ENCODE measurements around the gene ZNF467.

Gene ZNF467

GRCh38 chr7:149771720-149772240 lies 1.6 kb downstream of the ZNF467 start:
- Histone ChIP-seq H3K4me3 (replicated peaks; ENCODE audit: insufficient read depth, low read length) (peak overlapping the region; percentile 66), H3K27ac (replicated peaks) (peak overlapping the region; percentile 88), H3K27me3 (ENCODE audit: insufficient read depth, poor library complexity, severe bottlenecking) (peaks cover 2% of the 10 kb centered on the region)
- TF ChIP-seq SPI1 (IDR thresholded peaks at IDR 0.05; ENCODE audit: borderline replicate concordance, low read depth) (no peak), GABPA (IDR thresholded peaks at IDR 0.05; ENCODE audit: low read depth) (no peak), REST (IDR thresholded peaks at IDR 0.05; ENCODE audit: insufficient replicate concordance, low read depth) (peak; percentile 15), POLR2AphosphoS5 (IDR thresholded peaks at IDR 0.05; ENCODE audit: low read depth) (0 out of 2 replicates have a peak, but pooled peaks have one; percentile 48)
- TF ChIP-seq, protein P1, sequence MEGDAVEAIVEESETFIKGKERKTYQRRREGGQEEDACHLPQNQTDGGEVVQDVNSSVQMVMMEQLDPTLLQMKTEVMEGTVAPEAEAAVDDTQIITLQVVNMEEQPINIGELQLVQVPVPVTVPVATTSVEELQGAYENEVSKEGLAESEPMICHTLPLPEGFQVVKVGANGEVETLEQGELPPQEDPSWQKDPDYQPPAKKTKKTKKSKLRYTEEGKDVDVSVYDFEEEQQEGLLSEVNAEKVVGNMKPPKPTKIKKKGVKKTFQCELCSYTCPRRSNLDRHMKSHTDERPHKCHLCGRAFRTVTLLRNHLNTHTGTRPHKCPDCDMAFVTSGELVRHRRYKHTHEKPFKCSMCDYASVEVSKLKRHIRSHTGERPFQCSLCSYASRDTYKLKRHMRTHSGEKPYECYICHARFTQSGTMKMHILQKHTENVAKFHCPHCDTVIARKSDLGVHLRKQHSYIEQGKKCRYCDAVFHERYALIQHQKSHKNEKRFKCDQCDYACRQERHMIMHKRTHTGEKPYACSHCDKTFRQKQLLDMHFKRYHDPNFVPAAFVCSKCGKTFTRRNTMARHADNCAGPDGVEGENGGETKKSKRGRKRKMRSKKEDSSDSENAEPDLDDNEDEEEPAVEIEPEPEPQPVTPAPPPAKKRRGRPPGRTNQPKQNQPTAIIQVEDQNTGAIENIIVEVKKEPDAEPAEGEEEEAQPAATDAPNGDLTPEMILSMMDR (IDR thresholded peaks at IDR 0.05; ENCODE audit: insufficient read depth, low read length): no peak
- peak; percentile 86 to 93 for DNase-seq (ENCODE audit: low read depth in 1 of 2, low spot score in 1 of 2)

DNA sequence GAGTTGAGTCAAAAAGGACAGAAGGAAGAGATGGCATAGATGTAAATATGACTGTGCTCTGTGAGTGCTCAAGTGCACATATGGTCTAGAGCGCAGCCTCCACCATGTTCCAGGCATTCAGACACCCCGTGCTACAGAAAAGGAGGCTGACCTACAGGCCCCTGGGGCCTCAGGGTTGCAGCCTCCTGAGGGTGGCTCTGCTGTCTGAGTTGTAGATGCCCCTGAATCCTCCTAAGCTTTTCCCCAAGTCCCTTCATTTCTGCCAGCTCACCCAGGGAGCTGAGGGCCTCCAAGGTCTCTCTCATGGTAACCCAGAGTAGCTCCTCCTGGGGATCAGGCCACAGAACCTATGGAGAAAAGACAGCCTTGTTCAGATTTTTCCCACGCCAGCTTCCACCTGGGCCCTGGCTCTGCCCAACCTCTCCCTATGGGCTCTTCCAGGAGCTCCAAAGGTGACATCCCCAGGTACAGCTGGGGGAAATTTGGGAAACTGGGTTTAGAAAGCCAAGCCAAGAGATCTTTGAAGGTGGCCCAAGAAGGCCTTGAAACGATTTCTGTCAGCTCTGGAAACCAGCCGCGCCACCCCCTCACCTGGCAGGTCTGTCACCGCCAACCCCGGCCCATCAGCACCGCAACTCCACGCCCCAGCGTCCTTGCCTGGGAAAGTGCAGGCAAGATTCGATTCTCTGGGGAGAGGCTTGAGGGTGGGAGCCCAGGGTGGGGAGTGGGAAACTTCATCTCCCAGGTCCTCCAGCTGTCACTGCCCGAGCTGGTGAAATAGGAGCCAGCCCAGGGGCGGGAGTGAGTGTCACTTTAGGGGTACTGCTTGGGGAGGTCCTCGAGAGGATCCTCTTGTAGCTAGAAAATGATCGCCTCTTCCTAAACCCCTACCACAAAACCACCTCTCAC lies 2.4 kb downstream of the ZNF467 start:
- peak overlapping the region; percentile 69 for H3K27ac ChIP-seq (replicated peaks)
- TF ChIP-seq GABPA (IDR thresholded peaks at IDR 0.05; ENCODE audit: low read depth) (no peak), POLR2AphosphoS5 (IDR thresholded peaks at IDR 0.05; ENCODE audit: low read depth) (no peak), SPI1 (IDR thresholded peaks at IDR 0.05; ENCODE audit: borderline replicate concordance, low read depth) (no peak), REST (IDR thresholded peaks at IDR 0.05; ENCODE audit: insufficient replicate concordance, low read depth) (no peak)
- TF ChIP-seq, protein P1 (IDR thresholded peaks at IDR 0.05; ENCODE audit: insufficient read depth, low read length): no peak
- H3K4me3 ChIP-seq (replicated peaks; ENCODE audit: insufficient read depth, low read length): peak overlapping the region; percentile 41
- DNase-seq (ENCODE audit: low read depth in 1 of 2, low spot score in 1 of 2): no peak
- peaks cover 2% of the 10 kb centered on the region for H3K27me3 ChIP-seq (ENCODE audit: insufficient read depth, poor library complexity, severe bottlenecking)

- Histone ChIP-seq H3K4me3 (replicated peaks; ENCODE audit: insufficient read depth, low read length) (no peak overlapping the region), H3K27ac (replicated peaks) (no peak overlapping the region), H3K27me3 (ENCODE audit: insufficient read depth, poor library complexity, severe bottlenecking) (peaks cover 2% of the 10 kb centered on the region)
- TF ChIP-seq POLR2AphosphoS5 (IDR thresholded peaks at IDR 0.05; ENCODE audit: low read depth): no peak
- no peak for TF ChIP-seq GABPA (IDR thresholded peaks at IDR 0.05; ENCODE audit: low read depth)
- TF ChIP-seq, protein P1 (IDR thresholded peaks at IDR 0.05; ENCODE audit: insufficient read depth, low read length): no peak
- TF ChIP-seq SPI1 (IDR thresholded peaks at IDR 0.05; ENCODE audit: borderline replicate concordance, low read depth): no peak
- no peak for DNase-seq (ENCODE audit: low read depth in 1 of 2, low spot score in 1 of 2)
These were observed 3.5 kb downstream of the ZNF467 start for GRCh38 chr7:149769915-149770314.
